ENCODE measurements around the gene CCDC15.

GRCh38 chr11:124917115-124917637, 36.8 kb upstream of the CCDC15 start:
- TF ChIP-seq CTCF (IDR thresholded peaks at IDR 0.05) (no peak), POLR2A (IDR thresholded peaks at IDR 0.05) (no peak)

All from vagina (tissue), 2 donors.